NCI-H82 (cell line): ENCODE results near the gene TANGO6.
A peak's percentile ranks its signal among the peaks of the same experiment; 100 is the strongest.

Source experiments
- DNase-seq: peaks from one replicate; lab custom pipeline; 2025; lab: John Stamatoyannopoulos, UW

Gene TANGO6

GRCh38 chr16:68969338-68969737 is 126.0 kb downstream of the TANGO6 start:
- no peak for DNase-seq

DNA sequence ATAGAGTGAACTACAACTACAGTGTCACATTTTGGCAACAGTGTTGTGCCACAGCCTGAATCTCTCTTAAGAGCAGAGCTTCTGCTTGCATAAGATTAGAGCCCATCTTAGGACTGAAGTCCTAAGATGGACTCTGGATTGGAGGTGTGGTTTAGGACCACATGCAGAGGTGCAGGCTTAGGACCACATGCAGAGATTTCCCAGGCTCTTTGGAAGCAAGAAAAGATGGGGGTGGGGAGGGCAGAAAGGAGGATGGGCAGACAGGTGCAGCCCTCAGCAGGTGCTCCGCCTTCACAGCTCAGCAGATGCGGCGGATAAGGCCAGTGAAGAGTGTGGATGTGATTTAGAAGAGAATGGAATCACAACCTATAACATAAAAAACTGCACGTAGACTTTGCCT is 128.7 kb downstream of the TANGO6 start:
- no peak for DNase-seq

DNA sequence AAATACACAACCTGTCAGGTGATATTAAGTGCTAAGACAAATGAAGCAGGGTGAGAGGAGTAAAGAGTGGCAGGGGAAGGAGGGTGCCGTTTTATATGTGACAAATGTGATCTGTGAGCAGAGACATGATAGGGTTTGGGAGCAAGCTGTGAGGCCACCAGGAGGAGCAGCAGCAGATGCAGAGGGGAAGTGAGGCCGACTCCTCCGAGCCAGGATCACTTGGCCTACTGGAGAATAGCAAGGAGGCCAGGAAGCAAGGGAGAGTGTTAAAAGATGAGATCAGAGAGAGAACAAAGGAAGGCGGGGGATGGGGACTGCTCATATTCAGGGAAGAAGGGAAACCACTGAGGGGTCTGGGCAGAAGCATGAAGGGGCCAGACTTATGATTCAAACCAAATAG is 129.4 kb downstream of the TANGO6 start:
- DNase-seq: peak; percentile 37

GRCh38 chr16:68973611-68974120 is 130.3 kb downstream of the TANGO6 start:
- no peak for DNase-seq

GRCh38 chr16:68978303-68978954 is 135.1 kb downstream of the TANGO6 start:
- DNase-seq: no peak

DNA sequence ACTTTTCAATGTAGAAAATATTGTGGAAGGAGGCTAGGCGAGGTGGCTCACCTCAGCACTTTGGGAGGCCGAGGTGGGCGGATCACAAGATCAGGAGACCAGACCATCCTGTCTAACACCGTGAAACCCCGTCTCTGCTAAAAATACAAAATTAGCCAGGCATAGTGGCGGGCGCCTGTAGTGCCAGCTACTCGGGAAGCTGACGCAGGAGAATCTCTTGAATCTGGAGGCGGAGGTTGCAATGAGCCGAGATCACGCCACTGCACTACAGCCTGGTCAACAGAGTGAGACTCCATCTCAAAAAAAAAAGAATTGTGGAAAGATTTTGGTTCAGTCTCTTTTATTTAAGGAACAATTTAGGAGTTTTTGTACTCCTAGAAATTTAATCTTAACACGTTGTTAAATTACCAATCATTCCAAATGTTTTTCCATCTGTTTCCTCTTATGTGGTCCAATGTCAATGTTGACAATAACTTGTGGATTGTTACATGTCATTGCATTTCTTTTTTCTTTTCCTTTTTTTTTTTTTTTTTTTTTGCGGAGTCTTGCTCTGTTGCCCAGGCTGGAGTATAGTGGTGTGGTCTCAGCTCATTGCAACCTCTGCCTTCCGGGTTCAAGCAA is 137.5 kb downstream of the TANGO6 start:
- no peak for DNase-seq

DNA sequence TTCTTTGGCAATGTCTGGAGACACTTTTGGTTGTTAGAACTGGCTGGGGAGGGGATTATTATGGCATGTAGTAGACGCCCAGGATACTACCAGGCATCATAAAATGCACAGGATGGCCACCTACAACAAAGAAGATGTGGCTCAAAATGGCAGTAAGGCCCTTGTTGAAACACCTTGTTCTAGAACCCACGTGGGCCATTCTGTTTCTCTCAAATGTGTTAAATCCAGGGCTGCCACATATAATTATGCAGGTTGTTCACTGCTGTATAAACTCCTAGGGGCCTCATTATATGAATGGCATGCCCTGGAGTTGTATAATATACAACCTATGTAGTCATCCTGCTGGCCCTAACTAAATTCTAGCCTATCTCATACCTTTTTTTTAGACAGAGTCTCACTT is 138.6 kb downstream of the TANGO6 start:
- no peak for DNase-seq

- DNase-seq: no peak
Observed at GRCh38 chr16:68984467-68984866, 141.1 kb downstream of the TANGO6 start.

GRCh38 chr16:68985268-68985667 is 141.9 kb downstream of the TANGO6 start:
- DNase-seq: no peak

DNA sequence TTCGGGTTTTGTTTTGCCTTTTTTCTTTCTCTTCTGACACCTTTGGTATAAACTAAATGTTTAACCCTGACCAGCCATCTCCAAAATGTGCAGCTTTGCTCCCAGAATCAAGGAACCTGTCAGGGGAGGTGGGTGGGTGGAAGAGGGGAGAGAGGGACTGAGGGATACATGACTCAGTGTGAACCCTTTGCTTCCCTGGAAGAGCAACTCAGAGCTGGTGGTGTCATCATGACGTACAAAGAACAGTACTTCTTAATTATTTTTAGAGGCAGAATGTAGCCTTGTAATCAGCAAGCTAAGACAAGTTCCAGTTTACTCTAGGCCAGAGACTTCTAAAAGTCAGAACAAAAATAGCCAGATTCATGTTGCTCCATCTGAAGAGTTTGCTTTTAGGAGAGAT is 142.5 kb downstream of the TANGO6 start:
- no peak for DNase-seq

GRCh38 chr16:68987734-68988457 is 144.6 kb downstream of the TANGO6 start:
- DNase-seq: no peak

DNA sequence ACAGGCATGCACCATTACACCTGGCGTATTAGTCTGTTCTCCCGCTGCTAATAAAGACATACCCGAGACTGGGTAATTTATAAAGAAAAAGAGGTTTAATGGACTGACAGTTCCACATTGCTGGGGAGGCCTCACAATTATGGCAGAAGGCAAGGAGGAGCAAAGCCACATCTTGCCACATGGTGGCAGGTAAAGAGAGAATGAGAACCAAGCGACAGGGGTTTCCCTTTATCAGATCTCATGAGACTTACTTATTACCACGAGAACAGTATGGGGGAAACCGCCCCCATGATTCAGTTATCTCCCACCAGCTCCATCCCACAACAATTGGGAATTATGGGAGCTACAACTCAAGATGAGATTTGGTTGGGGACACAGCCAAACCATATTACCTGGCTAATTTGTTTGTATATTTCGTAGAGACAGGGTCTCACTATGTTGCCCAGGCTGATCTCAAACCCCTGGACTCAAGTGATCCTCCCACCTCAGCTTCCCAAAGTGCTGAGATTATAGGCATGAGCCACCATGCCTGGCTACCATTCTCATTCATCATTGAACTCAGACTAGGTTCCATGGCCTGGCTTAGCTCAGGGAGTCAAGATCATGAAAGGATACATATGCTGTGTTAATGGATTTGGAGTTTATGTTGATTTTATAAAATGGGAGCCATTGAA is 147.0 kb downstream of the TANGO6 start:
- DNase-seq: peak; percentile 6

DNA sequence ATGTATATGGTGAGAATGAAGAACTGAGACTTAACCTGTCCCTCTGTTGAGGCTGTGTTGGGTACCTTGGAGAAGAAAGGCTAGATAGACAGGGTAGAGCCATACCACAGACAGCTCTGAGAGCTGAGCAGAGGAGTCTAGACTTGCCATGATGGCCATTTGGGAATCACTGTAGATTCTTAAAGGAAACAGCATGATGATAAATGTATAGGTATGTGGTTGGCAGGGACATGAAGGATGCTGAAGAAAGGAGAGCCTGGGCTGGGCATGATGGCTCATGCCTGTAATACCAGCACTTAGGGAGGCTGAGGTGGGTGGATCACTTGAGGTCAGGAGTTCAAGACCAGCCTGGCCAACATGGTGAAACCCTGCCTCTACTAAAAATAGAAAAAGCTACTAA is 147.7 kb downstream of the TANGO6 start:
- DNase-seq: no peak

DNA sequence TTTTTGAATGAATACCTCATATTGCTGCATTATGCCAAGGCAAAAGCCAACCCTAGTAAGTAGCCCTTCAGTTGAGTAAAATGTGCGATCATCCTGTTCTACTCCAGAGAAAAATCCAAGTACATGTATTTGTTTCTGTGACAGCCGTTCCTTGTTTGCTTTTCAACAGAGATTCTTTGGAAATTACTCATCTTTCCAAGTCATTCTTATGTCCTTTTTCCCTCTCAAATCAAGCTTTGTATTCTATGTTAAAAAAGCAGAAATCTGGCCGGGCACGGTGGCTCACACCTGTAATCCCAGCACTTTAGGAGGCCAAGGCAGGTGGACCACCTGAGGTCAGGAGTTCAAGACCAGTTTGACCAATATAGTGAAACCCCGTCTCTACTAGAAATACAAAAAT is 149.2 kb downstream of the TANGO6 start:
- DNase-seq: no peak

DNA sequence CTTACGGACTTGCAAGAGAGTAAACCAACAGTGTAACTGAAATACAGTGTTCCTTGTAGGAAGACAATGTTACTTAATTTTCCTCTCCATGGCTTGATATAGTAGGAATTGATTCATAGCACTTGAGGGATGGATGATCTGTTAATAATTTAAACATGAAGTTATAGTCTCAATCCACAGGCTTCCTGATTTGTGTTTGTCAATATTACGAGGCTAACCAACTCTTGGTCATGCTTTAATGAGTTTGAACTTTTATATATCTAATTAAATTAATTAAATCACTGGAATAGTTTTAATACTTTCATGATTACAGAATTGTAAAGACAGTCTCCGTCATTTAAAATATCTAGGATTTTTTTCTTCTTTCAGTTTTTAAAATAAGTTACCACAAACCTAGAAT is 150.1 kb downstream of the TANGO6 start:
- DNase-seq: no peak

DNA sequence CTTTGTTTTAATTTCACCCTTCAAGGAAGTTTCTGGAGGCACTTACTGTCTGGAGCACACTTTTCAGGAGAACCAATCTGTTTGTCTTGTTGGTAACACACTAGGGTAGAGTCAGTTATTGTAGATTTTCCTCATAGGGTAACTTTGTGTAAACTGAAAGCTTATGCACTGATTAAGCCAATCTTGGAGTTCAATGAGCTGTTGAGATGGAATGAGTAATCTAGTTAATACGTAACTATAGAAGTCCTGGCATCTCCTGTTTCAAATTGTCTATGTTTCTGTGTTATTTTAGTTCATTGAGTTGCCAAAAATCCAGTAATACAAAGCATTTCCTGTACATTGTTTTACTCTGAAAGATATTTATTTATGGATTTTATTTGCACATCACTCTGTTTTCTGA is 150.6 kb downstream of the TANGO6 start:
- no peak for DNase-seq

DNA sequence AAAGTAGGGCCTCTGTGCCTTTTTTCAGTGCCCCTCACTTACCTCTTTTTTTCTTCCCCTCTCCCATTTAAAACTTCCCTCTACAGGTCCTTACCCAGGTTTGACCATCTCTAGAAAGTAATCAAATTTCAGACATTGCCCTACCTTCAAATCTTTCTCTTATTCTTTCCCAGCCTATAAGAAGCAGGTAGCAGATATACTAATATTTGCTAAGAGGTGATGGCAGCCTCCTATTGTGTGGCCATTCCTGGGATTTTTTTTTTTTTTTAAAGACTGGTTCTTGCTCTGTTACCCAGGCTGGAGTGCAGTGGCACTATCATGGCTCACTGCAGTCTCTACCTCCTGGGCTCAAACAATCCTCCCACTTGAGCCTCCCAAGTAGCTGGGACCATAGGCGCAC is 151.0 kb downstream of the TANGO6 start:
- no peak for DNase-seq

DNA sequence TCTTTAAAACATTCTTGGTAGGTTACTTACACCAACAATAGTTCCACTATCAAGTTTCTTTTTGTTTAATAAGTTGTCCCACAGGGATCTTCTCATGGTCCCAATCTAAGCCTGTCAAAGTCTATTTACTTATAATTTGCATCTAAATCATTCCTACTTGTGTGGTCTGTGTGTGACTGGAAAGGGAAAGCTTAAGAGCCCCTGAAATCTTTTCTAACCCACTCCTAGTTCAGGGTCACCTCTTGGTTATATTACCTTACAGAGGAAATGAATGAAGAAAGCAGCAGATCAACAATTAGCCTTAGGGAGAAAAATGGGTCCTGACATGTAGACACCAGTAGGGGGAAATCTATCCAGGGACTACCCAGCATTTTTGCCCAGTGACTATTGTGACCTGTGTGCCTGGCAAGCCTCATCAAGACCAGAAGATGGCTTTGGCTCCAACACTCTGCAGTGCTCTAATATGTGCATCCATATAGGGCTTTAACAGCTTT is 151.7 kb downstream of the TANGO6 start:
- DNase-seq: peak; percentile 43

- DNase-seq: no peak
Observed at GRCh38 chr16:68997564-68997963, 154.2 kb downstream of the TANGO6 start.

GRCh38 chr16:68999114-68999513 is 155.8 kb downstream of the TANGO6 start:
- no peak for DNase-seq

DNA sequence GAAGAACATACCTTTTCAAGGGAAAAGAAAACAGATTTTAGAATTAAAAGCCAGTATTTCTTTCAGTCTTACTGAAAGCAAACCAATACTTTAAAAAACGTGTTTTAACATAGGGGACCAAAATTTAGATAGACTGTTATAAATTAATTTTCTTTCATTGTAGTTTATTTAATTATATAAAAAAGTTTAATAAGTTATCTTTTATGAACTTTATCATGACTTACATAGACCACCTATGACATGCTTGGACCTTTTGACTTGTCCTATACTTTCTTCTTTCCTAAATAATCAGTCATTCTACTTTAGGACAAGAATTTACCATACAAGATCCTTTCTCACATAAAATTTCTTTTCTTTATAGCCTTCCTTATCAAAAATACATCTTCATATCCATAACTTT is 160.2 kb downstream of the TANGO6 start:
- peak; percentile 0 for DNase-seq

- DNase-seq: no peak
Observed at GRCh38 chr16:69005641-69006355, 162.5 kb downstream of the TANGO6 start.
